Endothelial cell of umbilical vein (primary cell): Measurements from ENCODE around the gene KRT17. TPM values are rescaled to one million over a fixed set of nuclear protein-coding genes. Genes with fewer than 3 reads are reported as not detected.
"Not testable (repeated sequence)": the region's sequence is repeated elsewhere in the genome, so short reads cannot be mapped to it uniquely, and the experiment has no call there.

ENCODE experiments used
- BruUV-seq: library from RNA; stranded (reverse); fragments of 400-500 nt; replicated peaks from 2 replicates; lab custom pipeline; 2021; lab: Mats Ljungman, UMichigan
- CTCF ChIA-PET: fragments of 300-600, 350-600 bp; sonication (Branson Sonifier 250); formaldehyde crosslinking; loops from one replicate; lab custom pipeline; 2021; ENCODE audit warnings: antibody characterized with exemption, inconsistent platforms; lab: Charles Lee
- POLR2A ChIA-PET: fragments of 300-600, 350-600 bp; sonication (Branson Sonifier 250); formaldehyde crosslinking; loops from one replicate; lab custom pipeline; 2021; ENCODE audit warnings: antibody characterized with exemption, inconsistent platforms; lab: Charles Lee
- DNase-seq: peaks from one replicate; pipeline ENCODE4 v3.0.0-alpha.2; 2011; ENCODE audit warnings: low read depth, low spot score
- FAIRE-seq: peaks from 2 replicates; lab custom pipeline; 2011; peaks lifted over from hg19 to GRCh38; lab: Jason Lieb, UNC
- H2AFZ ChIP-seq: 2 replicates; pipeline ENCODE4 v1.6.0; 2012; ENCODE audit warnings: low read depth, low read length, control low read depth, inconsistent platforms
- H3K27ac ChIP-seq: 2 replicates; pipeline ENCODE4 v1.5.1; 2011; ENCODE audit warnings: low read depth, mild to moderate bottlenecking, control low read depth, low read length, moderate library complexity; ENCODE audit not compliant: insufficient read depth
- H3K27me3 ChIP-seq, 2 experiments: 2 replicates each; pipeline versions ENCODE4 v1.6.0 to v1.6.1; 2011; ENCODE audit warnings: low read length in 2 of 2, mixed read lengths in 1 of 2; ENCODE audit not compliant: control insufficient read depth in 2 of 2, insufficient read depth in 2 of 2
- H3K36me3 ChIP-seq, 2 experiments: 2 replicates in 1 of 2; 3 replicates in 1 of 2; pipeline ENCODE4 v1.5.1; 2011; ENCODE audit warnings: low read length in 2 of 2, mild to moderate bottlenecking in 1 of 2, moderate library complexity in 1 of 2; ENCODE audit not compliant: control insufficient read depth in 2 of 2, insufficient read depth in 2 of 2; ENCODE audit errors: extremely low read depth in 1 of 2
- H3K4me1 ChIP-seq: 3 replicates; pipeline ENCODE4 v1.5.1; 2011; ENCODE audit warnings: mild to moderate bottlenecking, low read length; ENCODE audit not compliant: control insufficient read depth, insufficient read depth; ENCODE audit errors: extremely low read depth
- H3K4me2 ChIP-seq: 2 replicates; pipeline ENCODE4 v1.6.1; 2011; ENCODE audit warnings: low read length, control low read depth, mixed read lengths; ENCODE audit not compliant: insufficient read depth
- H3K4me3 ChIP-seq, 3 experiments: fragments of 200-600 bp in 1 of 3; sonication (generic), shearing (Covaris generic) in 1 of 3; replicated peaks in 1 of 3; 2 replicates each; pipeline ENCODE4 v1.5.1; 2011 to 2016; ENCODE audit warnings: control low read depth in 3 of 3, low read length in 3 of 3, mild to moderate bottlenecking in 2 of 3, inconsistent platforms in 1 of 3, low read depth in 1 of 3, moderate library complexity in 1 of 3; ENCODE audit not compliant: insufficient read depth in 1 of 3
- H3K79me2 ChIP-seq: 2 replicates; pipeline ENCODE4 v1.6.0; 2012; ENCODE audit warnings: low read length, inconsistent platforms; ENCODE audit not compliant: control insufficient read depth, insufficient read depth
- H3K9ac ChIP-seq: replicated peaks from 2 replicates; pipeline ENCODE3; 2011; ENCODE audit warnings: low read length, control low read depth; ENCODE audit not compliant: insufficient read depth; ENCODE audit errors: extremely low read depth
- H3K9me1 ChIP-seq: replicated peaks from 3 replicates; pipeline ENCODE4 v1.6.0; 2011; ENCODE audit warnings: mild to moderate bottlenecking, low read length; ENCODE audit not compliant: control insufficient read depth, insufficient read depth; ENCODE audit errors: extremely low read depth
- H3K9me3 ChIP-seq: replicated peaks from 2 replicates; pipeline ENCODE4 v1.5.1; 2012; ENCODE audit warnings: low read length, inconsistent platforms; ENCODE audit not compliant: control insufficient read depth, insufficient read depth
- H4K20me1 ChIP-seq: replicated peaks from 2 replicates; pipeline ENCODE3; 2011; ENCODE audit warnings: mild to moderate bottlenecking, low read length; ENCODE audit not compliant: control insufficient read depth, insufficient read depth; ENCODE audit errors: extremely low read depth
- EZH2 ChIP-seq: IDR thresholded peaks from 2 replicates; pipeline ENCODE4 v1.6.1; 2012; ENCODE audit warnings: borderline replicate concordance, low read depth, mild to moderate bottlenecking, moderate library complexity, low read length, inconsistent platforms; ENCODE audit not compliant: severe bottlenecking
- FOS ChIP-seq: IDR thresholded peaks from 2 replicates; pipeline ENCODE4 v1.6.1; 2011; ENCODE audit warnings: mild to moderate bottlenecking, low read length, moderate library complexity, borderline replicate concordance; ENCODE audit not compliant: insufficient read depth
- GATA2 ChIP-seq: IDR thresholded peaks from 2 replicates; pipeline ENCODE4 v1.7.0; 2011; ENCODE audit warnings: low read depth, mild to moderate bottlenecking, moderate library complexity, mixed read lengths, low read length; ENCODE audit not compliant: insufficient read length, insufficient read depth
- JUN ChIP-seq: IDR thresholded peaks from 2 replicates; pipeline ENCODE4 v1.6.1; 2011; ENCODE audit warnings: borderline replicate concordance, low read depth; ENCODE audit not compliant: insufficient read length, insufficient read depth
- MYC ChIP-seq: IDR thresholded peaks from one replicate; pipeline ENCODE4 v1.6.1; 2011; ENCODE audit warnings: mild to moderate bottlenecking, low read depth, low read length
- POLR2A ChIP-seq: IDR thresholded peaks from 2 replicates; pipeline ENCODE4 v1.6.1; 2012; ENCODE audit warnings: low read depth, mild to moderate bottlenecking, control low read depth, low read length
- POLR2AphosphoS5 ChIP-seq: IDR thresholded peaks from 2 replicates; pipeline ENCODE4 v1.6.1; 2012; ENCODE audit warnings: low read depth, mild to moderate bottlenecking, control low read depth, low read length, moderate library complexity; ENCODE audit not compliant: insufficient read depth
- dilution Hi-C: fragments of 300-500 bp; cut with MboI; formaldehyde crosslinking; loops from one replicate; pipeline ENCODE4 v1.15.0; 2019; ENCODE audit warnings: low sequenced_read_pairs; ENCODE audit not compliant: extremely low pct_ligation_motif_present
- intact Hi-C: fragments of 100-400 bp; cut with micrococcal nuclease; formaldehyde crosslinking; loops from one replicate; pipeline ENCODE4 v1.10.0; 2022
- polyA plus RNA-seq, 4 experiments: library from polyadenylated mRNA; depleted of rRNA in 3 of 4; stranded (reverse) in 3 of 4; unstranded in 1 of 4; fragments of >200 nt; gene quantifications; 2 replicates each; pipeline versions ENCODE4 v1.2.1 to v1.2.3, GENCODE V29; 2011 to 2012; ENCODE audit warnings: missing spikeins in 1 of 4
- total RNA-seq: library from RNA; stranded (reverse); gene quantifications from 2 replicates; pipeline ENCODE4 v1.2.3, GENCODE V29; 2021
- TF ChIP-seq, protein P1 (sequence below): IDR thresholded peaks from 2 replicates; pipeline ENCODE4 v1.6.1; 2011; ENCODE audit not compliant: insufficient read depth, insufficient read length
- TF ChIP-seq, protein P2 (sequence below), 2 donors: IDR thresholded peaks; 1 replicate in 1 of 2; 2 replicates in 1 of 2; pipeline ENCODE4 v1.5.1; 2011; ENCODE audit warnings: low read length in 2 of 2, mild to moderate bottlenecking in 2 of 2, moderate library complexity in 2 of 2, control low read depth in 1 of 2, inconsistent platforms in 1 of 2, low read depth in 1 of 2; ENCODE audit not compliant: insufficient read depth in 1 of 2; ENCODE audit errors: extremely low read depth in 1 of 2

Gene KRT17
- total and polyA plus RNA-seq, 2 donors (not counting 3 experiments of a cell fraction or from before 2014, with no cell fraction given) = 0.83 to 1.6 TPM

GRCh38 chr17:41615454-41615853, 8.9 kb downstream of the KRT17 start:
- H3K9ac ChIP-seq = no peak overlapping the region
- H3K4me2 ChIP-seq = no peak overlapping the region
- BruUV-seq = no TSS peak
- dilution Hi-C loops = no loop called here
- intact Hi-C loops = no loop called here
- FAIRE-seq (no peak), DNase-seq (no peak)
- no peaks in the 10 kb centered on the region for H3K9me3 ChIP-seq
- CTCF ChIA-PET = no interaction called here
- no peak overlapping the region for H3K4me3 ChIP-seq
- H3K36me3 ChIP-seq = no peaks in the 10 kb centered on the region
- H3K9me1 ChIP-seq = no peaks in the 10 kb centered on the region
- H3K27ac ChIP-seq = no peak overlapping the region
- no peak overlapping the region for H2AFZ ChIP-seq
- no peaks in the 10 kb centered on the region for H3K27me3 ChIP-seq
- POLR2A ChIA-PET = no interaction called here
- TF ChIP-seq GATA2 (no peak), MYC (no peak), EZH2 (no peak), POLR2AphosphoS5 (no peak), FOS (no peak), POLR2A (no peak), JUN (no peak)
- TF ChIP-seq, protein P1, sequence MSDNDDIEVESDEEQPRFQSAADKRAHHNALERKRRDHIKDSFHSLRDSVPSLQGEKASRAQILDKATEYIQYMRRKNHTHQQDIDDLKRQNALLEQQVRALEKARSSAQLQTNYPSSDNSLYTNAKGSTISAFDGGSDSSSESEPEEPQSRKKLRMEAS = no peak
- TF ChIP-seq, protein P2, sequence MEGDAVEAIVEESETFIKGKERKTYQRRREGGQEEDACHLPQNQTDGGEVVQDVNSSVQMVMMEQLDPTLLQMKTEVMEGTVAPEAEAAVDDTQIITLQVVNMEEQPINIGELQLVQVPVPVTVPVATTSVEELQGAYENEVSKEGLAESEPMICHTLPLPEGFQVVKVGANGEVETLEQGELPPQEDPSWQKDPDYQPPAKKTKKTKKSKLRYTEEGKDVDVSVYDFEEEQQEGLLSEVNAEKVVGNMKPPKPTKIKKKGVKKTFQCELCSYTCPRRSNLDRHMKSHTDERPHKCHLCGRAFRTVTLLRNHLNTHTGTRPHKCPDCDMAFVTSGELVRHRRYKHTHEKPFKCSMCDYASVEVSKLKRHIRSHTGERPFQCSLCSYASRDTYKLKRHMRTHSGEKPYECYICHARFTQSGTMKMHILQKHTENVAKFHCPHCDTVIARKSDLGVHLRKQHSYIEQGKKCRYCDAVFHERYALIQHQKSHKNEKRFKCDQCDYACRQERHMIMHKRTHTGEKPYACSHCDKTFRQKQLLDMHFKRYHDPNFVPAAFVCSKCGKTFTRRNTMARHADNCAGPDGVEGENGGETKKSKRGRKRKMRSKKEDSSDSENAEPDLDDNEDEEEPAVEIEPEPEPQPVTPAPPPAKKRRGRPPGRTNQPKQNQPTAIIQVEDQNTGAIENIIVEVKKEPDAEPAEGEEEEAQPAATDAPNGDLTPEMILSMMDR (IDR thresholded peaks at IDR 0.05; ENCODE audit: extremely low read depth in 1 of 2, insufficient read depth in 1 of 2, low read depth in 1 of 2, low read length in 2 of 2) = no peak
- no peaks in the 10 kb centered on the region for H3K79me2 ChIP-seq
- no peaks in the 10 kb centered on the region for H3K4me1 ChIP-seq
- H4K20me1 ChIP-seq = no peaks in the 10 kb centered on the region

- H3K36me3 ChIP-seq, DNase-seq, H3K4me3 ChIP-seq, intact Hi-C loops, POLR2A ChIA-PET, CTCF ChIA-PET, H3K27ac ChIP-seq, dilution Hi-C loops, H3K9me1 ChIP-seq, H3K4me1 ChIP-seq, H3K9me3 ChIP-seq, H2AFZ ChIP-seq, H3K27me3 ChIP-seq, H3K4me2 ChIP-seq, H4K20me1 ChIP-seq, H3K79me2 ChIP-seq, FAIRE-seq, H3K9ac ChIP-seq, BruUV-seq: not testable (repeated sequence)
These were observed 9.6 kb downstream of the KRT17 start for GRCh38 chr17:41614767-41615166.
